AML-193 (cell line): ENCODE measurements around the gene ABCG1.
A peak's percentile ranks its signal among the peaks of the same experiment; 100 is the strongest.

ENCODE experiments used
- DNase-seq, 2 experiments: peaks; one replicate each; lab custom pipeline; 2025; lab: John Stamatoyannopoulos, UW

The ABCG1 gene

DNA sequence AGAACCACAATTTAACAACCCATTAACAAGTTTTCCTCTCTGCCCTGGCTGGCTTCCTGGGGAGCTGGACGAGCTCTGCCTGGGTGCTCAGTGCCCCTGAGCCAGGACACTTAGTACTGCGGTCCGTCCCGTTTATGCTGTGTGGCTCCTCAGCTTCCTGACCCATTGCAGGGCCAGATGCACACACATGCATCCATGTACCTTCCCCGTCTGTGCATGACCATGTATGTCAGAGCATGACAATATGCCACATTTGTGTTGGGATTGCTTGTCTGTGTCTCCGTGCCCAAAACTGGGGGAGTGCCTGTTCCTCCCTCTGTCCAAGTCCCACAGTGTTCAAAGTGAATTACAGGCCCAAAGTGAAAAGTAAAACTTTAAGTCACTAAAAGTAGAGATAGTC is 106.0 kb downstream of the ABCG1 start:
- no peak for DNase-seq

- DNase-seq: no peak
These were observed 111.7 kb downstream of the ABCG1 start for GRCh38 chr21:42330380-42331371.

- DNase-seq: no peak
These were observed 112.7 kb downstream of the ABCG1 start for GRCh38 chr21:42331660-42332059.

DNA sequence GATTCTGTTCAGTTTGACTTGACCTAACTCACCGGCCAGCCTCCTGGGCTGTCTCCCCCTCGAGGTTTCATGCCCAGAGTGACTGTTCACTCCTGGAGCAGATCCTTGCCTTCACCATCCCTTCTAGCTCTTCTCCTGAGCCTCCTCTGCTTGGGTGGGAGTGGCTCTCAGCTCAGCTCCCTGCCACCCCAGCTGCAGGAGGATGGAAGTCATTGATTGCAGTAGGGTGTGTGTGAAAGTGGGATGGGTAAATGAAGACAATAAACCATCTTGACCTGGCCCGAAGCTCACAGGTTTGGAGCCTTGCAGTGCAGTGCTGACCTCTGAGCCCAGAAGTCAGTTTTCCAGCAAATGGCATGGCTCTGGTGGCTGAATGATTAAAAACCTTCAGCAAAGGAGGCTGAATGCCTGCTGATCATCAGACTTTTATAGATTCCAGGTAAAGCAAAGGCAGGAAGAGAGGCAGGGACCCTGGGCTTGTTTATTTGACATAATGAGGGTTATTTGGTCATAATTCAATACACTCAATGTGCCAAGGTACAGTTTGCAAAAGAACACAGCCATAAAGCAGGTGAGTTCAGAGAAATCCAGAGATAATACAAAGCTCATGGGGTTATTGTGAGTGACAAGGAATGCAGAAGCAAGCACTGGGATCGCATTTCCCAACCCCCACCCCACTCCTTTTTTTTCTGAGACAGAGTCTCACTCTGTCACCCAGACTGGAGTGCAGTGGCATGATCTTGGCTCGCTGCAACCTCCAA is 113.8 kb downstream of the ABCG1 start:
- no peak for DNase-seq

DNA sequence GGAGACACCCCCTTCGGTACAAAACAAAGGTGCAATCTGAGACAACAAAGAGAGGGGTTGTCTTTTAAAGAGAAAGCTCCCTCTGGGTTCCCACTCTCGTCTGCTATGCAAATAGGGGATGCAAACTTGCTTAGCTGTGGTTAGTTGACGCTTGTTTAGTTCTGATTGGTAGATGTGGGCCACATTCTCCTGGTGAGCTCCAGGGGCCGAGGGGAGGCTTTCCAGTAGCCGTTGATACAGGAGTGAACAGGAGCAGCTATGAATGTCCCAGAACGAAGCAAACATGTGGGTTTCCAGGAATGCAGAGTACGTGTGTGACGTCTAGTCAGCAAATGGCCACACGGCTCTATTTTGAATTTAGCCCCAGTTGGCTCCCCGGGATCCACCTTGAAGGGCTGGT is 117.1 kb downstream of the ABCG1 start:
- DNase-seq: no peak

DNA sequence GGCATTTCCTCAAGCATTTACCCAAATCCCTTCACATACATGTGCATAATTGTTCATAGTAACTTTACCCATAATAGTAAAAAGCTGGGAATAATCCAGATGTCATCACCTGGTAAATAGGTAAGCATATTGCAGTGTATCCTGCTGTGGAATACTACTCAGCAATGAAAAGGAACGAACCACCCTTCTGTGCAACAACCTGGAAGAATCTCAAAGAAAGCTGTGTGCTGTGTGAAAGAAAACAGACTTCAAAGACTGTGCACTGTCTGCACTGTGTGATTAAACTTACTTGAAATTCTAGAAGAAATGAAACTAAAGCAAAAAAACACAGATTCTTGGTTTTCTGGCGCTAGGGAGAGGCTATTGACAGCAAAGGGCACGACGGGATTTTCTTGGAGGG is 118.3 kb downstream of the ABCG1 start:
- no peak for DNase-seq

GRCh38 chr21:42337830-42338728 is 119.1 kb downstream of the ABCG1 start:
- DNase-seq: peak; percentile 45 to 50

DNA sequence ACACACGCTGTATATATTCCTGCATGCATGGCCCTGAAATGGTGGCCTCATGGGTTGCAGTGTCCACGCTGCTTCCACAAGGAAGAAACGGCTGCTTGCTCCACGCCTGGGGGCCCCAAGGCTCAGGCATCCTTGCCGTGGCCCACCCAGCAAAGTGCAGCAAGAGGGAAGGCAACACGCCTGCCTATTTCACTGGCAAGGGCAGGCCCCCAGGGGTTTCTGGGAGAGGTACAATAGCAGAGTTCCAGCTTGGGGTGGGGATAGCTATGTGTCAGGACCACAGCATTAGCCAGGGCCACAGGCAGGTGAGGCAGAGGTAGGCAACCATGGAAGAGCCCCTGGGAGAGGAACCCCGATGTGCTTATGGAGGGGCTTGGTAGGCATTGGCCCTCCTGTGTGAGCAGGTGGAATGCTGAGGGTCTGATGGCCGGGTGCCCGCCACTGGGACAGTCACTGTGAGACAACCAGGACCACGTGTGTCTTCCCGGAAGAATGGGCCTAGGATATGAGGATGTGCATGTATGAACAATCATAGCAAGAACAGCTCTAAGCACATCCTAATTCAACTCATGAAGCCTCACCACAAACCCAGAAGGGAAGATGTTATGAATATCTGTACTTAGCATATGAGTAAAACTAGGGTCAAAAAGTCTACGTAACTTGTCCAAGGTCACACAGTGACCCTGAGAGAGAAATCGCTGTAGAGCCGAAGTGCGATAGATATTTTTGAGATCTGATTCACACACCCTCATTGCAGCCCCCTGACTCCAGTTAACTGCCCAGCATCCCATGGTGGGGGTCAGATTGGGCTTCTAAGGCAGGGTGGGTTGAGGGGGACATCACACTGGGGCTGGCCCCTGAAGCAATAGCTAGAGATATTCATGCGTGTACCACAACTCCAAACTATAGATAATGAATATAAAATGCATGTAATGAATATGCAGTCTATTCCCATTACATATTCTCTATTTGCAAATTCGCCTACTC is 120.1 kb downstream of the ABCG1 start:
- no peak for DNase-seq

GRCh38 chr21:42340187-42341050 is 121.5 kb downstream of the ABCG1 start:
- no peak for DNase-seq

GRCh38 chr21:42341776-42342542 is 123.0 kb downstream of the ABCG1 start:
- DNase-seq: no peak

DNA sequence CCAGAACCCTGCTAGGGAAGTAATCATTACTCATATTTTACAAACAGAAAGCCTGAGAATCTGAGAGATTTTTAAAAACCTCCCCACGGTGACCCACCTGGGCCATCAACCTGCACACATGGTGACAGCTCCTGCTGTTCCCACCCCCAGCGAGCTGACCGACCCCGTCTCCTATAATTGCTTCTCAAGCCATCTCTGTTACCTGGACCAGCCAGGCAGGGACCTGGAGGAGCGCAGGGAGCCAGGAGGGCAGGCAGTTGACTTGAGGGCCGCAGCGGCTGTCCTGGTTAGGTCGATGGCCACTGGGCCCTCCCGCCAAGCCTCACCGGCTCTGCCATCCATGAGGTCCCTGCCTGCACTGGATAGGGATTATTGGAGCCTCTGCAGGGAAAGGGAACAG is 124.2 kb downstream of the ABCG1 start:
- DNase-seq: no peak

GRCh38 chr21:42343556-42343955 is 124.6 kb downstream of the ABCG1 start:
- DNase-seq: no peak

DNA sequence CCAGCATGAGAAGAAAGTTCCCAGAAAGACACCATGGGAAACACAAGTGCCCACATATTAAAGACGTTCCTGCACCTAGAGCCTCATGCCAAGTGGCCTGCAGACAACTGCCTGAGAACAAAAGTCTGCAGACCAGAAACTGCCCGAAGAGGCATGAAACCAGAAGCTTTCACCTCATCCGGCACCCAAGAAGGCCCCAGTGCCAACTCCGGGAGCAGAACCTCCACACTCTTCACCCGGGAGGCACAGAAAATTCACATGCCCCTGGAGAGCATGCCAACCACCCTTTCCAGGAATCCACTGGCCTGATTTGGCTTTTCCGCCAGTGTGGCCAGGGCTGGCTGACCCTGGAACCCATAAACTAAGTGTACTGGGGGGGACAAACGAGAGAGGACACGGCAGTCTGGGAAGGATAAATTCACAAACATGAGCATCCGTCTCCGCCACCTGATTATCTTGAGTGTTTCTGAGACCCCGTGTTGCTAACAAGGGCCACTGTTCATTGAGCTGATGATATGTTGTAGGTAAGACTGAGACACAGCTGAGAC is 125.1 kb downstream of the ABCG1 start:
- DNase-seq: no peak

DNA sequence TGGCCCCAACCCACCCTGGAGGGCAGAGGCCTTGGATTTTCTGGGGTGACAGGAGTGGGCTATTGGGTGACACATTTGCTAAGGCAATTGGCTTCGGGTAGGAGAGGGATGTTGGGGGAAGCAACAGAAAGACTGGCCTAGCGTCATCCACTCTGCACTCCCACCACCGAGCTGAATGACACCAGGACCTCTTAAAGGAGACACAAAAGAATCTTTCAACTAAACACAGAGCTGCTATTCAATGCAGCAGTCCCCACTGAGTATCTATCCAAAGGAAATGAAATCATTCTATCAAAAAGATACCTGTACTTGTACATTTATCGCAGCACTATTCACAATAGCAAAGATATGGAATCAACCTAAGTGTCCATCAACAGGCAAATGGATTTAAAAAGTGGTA is 125.7 kb downstream of the ABCG1 start:
- no peak for DNase-seq

GRCh38 chr21:42346441-42346840 is 127.5 kb downstream of the ABCG1 start:
- DNase-seq: no peak
